ENCODE data around the gene TMTC1. TPM values are rescaled to one million over a fixed set of nuclear protein-coding genes. Genes with fewer than 3 reads are reported as not detected.
"Not testable (repeated sequence)": the region's sequence is repeated elsewhere in the genome, so short reads cannot be mapped to it uniquely, and the experiment has no call there.

The TMTC1 gene
- total and polyA plus RNA-seq, 2 donors = 24.8 to 30.3 TPM

DNA sequence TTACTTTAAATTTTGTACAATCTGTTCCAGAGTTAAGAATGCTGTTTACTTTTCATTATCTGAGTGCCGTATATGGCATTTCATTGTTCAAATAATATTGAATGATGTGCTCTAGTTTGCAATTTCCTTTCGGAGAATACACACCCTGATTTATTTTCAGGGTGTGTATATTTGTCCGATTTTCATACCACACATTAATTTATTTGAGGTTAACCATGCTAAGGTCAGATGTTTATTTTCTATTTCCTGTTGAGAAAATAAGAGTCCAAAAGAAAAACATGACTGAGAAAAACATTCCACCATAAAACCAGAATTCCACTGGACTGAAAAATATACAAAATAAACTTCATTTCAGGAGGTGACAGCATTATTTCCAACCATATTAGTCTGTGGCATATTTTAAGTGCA, 222.1 kb downstream of the TMTC1 start:
- DNase-seq (ENCODE audit: extremely low spot score) = no peak
- WGBS = 44% methylated on average over 3 of the region's 3 CpGs
- no peak overlapping the region for H3K27ac ChIP-seq (ENCODE audit: low read depth)
- no peaks in the 10 kb centered on the region for H3K36me3 ChIP-seq (ENCODE audit: insufficient read depth)
- H3K4me1 ChIP-seq (ENCODE audit: insufficient read depth) = no peaks in the 10 kb centered on the region
- no peak overlapping the region for H3K4me3 ChIP-seq (ENCODE audit: low read depth, low read length)

GRCh38 chr12:29559198-29559597, 224.5 kb downstream of the TMTC1 start:
- DNase-seq (ENCODE audit: extremely low spot score) = no peak
- 67% methylated on average over 4 of the region's 4 CpGs for WGBS
- H3K27ac ChIP-seq (ENCODE audit: low read depth) = peak overlapping the region; percentile 48
- H3K4me1 ChIP-seq (ENCODE audit: insufficient read depth) = no peaks in the 10 kb centered on the region
- H3K36me3 ChIP-seq (ENCODE audit: insufficient read depth) = peaks cover 1% of the 10 kb centered on the region
- H3K4me3 ChIP-seq (ENCODE audit: low read depth, low read length) = no peak overlapping the region

DNA sequence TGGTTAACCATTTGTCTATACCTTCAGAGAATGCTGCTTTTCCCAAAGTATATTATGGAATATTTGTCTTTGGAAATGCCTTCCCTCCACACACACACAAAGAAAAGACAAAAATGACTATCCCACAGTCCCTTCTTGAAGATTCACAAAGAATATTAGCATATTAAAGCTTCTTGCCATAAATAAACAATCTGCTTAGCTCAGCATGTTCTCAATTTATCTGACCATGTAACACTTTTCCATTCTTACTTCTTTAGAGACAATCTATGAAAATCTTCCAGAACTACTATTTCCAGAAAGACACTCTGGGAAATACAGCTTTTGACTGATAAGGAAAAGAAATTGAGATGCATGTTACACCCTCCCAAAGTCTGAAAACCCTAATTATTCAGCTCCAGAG, 227.4 kb downstream of the TMTC1 start:
- Histone ChIP-seq H3K27ac (ENCODE audit: low read depth) (no peak overlapping the region), H3K4me3 (ENCODE audit: low read depth, low read length) (no peak overlapping the region), H3K36me3 (ENCODE audit: insufficient read depth) (peaks cover 1% of the 10 kb centered on the region), H3K4me1 (ENCODE audit: insufficient read depth) (no peaks in the 10 kb centered on the region)
- DNase-seq (ENCODE audit: extremely low spot score) = no peak

DNA sequence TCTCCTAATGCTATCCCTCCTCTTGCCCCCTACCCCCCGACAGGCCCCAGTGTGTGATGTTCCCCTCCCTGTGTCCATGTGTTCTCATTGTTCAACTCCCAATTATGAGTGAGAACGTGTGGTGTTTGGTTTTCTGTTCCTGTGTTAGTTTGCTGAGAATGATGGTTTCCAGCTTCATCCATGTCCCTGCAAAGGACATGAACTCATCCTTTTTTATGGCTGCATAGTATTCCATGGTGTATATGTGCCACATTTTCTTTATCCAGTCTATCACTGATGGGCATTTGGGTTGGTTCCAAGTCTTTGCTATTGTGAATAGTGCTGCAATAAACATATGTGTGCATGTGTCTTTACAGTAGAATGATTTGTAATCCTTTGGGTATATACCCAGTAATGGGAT, 228.3 kb downstream of the TMTC1 start:
- DNase-seq (ENCODE audit: extremely low spot score); H3K36me3 ChIP-seq (ENCODE audit: insufficient read depth); H3K27ac ChIP-seq (ENCODE audit: low read depth); H3K4me3 ChIP-seq (ENCODE audit: low read depth, low read length); H3K4me1 ChIP-seq (ENCODE audit: insufficient read depth): not testable (repeated sequence)
- 97% methylated on average over 2 of the region's 2 CpGs for WGBS

GRCh38 chr12:29552994-29553748, 230.6 kb downstream of the TMTC1 start:
- H3K4me1 ChIP-seq (ENCODE audit: insufficient read depth) = no peaks in the 10 kb centered on the region
- H3K27ac ChIP-seq (ENCODE audit: low read depth) = no peak overlapping the region
- WGBS = 44% methylated on average over 3 of the region's 3 CpGs

DNA sequence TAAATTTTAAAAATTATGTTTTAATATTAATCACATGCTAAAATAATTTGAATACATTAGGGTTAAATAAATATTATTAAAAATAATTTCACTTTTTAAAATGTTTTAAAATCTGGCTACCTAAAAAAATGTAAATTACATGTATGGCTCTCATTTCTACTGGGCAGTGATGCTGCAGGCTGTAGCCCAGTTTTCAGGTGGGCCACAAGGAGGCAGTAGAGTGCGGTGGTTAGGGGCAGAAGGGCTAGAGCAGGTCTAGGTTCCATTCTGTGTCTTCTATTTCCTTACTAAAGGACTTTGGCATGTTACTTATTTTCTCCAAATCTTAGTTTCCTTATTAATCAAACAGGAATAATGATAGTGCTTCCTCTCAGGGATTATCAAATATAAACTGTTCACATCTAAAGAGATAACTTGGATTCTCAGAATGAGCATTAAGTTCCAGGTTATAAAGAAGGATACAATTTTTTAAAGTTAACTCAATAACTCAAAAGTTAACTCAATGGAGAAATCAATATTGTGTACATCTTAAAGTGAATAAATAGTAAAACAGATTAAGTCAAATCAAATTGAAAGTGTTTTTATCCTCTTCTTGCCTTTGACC, 231.3 kb downstream of the TMTC1 start:
- 25% methylated on average over 1 of the region's 1 CpG for WGBS
- DNase-seq (ENCODE audit: extremely low spot score) = no peak
- H3K27ac ChIP-seq (ENCODE audit: low read depth) = no peak overlapping the region

More at GRCh38 chr12:29552994-29553748, 230.6 kb downstream of the TMTC1 start:
- peaks cover 1% of the 10 kb centered on the region for H3K36me3 ChIP-seq (ENCODE audit: insufficient read depth)
- no peak overlapping the region for H3K4me3 ChIP-seq (ENCODE audit: low read depth, low read length)
- no peak for DNase-seq (ENCODE audit: extremely low spot score)

DNA sequence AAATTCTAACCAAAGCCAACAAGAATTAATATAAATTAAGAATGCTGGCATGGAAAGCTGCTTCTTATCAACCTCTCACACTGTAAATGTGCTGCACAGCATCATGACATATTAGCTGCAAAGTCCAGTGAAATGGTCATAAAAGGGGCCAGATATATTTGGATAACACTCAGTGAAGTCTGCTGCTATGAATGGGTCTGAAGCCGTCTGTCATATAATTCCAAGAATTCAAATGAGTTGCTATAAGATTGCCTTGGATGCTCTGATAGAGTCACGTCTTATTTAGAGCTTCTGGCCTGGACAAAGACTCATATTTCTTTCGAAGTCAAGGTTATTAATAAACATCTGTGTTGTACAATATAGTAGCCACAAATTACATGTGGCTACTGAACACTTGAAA, 231.9 kb downstream of the TMTC1 start:
- WGBS = 37% methylated on average over 3 of the region's 3 CpGs
- H3K4me3 ChIP-seq (ENCODE audit: low read depth, low read length) = no peak overlapping the region
- H3K36me3 ChIP-seq (ENCODE audit: insufficient read depth) = peaks cover 1% of the 10 kb centered on the region

More for the DNA sequence above, 231.3 kb downstream of the TMTC1 start:
- Histone ChIP-seq H3K4me3 (ENCODE audit: low read depth, low read length) (no peak overlapping the region), H3K4me1 (ENCODE audit: insufficient read depth) (no peaks in the 10 kb centered on the region), H3K36me3 (ENCODE audit: insufficient read depth) (peaks cover 1% of the 10 kb centered on the region)

DNA sequence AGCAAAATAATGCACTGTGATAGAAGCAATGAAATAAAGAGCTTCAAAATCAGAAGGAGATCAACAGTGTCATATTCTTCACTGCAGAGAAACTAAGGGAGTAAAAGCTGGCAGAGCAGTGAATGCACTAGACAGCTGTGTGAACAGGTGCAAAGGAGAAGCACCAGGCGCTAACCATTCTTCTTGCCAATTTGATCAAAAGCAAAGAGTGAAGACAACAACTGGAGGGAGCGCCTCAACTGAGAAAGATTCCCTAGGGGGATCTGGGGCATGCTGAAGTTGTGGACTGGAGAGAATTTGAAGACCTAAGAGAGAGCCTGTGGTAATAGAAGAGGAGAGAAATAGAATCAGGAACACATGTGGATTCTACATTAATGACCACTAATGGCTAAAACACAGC, 235.9 kb downstream of the TMTC1 start:
- H3K4me1 ChIP-seq (ENCODE audit: insufficient read depth) = no peaks in the 10 kb centered on the region
- no peak overlapping the region for H3K27ac ChIP-seq (ENCODE audit: low read depth)
- no peaks in the 10 kb centered on the region for H3K36me3 ChIP-seq (ENCODE audit: insufficient read depth)
- no peak for DNase-seq (ENCODE audit: extremely low spot score)
- no peak overlapping the region for H3K4me3 ChIP-seq (ENCODE audit: low read depth, low read length)
- WGBS = 98% methylated on average over 2 of the region's 2 CpGs

More for the DNA sequence above, 231.9 kb downstream of the TMTC1 start:
- Histone ChIP-seq H3K27ac (ENCODE audit: low read depth) (no peak overlapping the region), H3K4me1 (ENCODE audit: insufficient read depth) (no peaks in the 10 kb centered on the region)
- no peak for DNase-seq (ENCODE audit: extremely low spot score)

DNA sequence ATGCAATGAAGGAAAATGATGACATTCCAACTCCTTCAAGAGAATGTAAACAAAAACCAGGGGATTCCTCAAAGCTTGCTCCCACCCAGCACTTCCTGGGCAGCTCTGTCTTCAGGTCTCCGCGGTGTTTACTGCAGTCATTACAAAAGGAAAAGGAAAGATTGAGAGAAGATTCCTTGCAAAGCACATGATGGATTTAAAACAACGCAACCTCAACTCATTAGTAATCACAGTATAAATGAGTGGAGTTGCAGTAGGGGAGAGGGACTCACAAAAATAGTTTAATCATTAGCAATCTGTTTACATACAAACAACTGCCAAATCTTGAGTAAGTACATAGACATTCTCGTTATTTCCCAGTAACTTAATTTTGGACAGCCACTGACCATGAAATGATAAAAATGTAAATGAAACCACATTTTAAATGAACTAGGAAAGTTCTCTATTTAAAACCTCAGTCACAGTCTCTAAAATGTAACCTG, 236.6 kb downstream of the TMTC1 start:
- Histone ChIP-seq H3K36me3 (ENCODE audit: insufficient read depth) (no peaks in the 10 kb centered on the region), H3K4me3 (ENCODE audit: low read depth, low read length) (no peak overlapping the region), H3K27ac (ENCODE audit: low read depth) (no peak overlapping the region), H3K4me1 (ENCODE audit: insufficient read depth) (no peaks in the 10 kb centered on the region)
- no peak for DNase-seq (ENCODE audit: extremely low spot score)
- 43% methylated on average over 4 of the region's 4 CpGs for WGBS

- Histone ChIP-seq H3K36me3 (ENCODE audit: insufficient read depth) (no peaks in the 10 kb centered on the region), H3K4me1 (ENCODE audit: insufficient read depth) (no peaks in the 10 kb centered on the region), H3K4me3 (ENCODE audit: low read depth, low read length) (no peak overlapping the region), H3K27ac (ENCODE audit: low read depth) (no peak overlapping the region)
- no peak for DNase-seq (ENCODE audit: extremely low spot score)
- 90% methylated on average over 2 of the region's 2 CpGs for WGBS
These were observed 237.7 kb downstream of the TMTC1 start for GRCh38 chr12:29546000-29546399.

DNA sequence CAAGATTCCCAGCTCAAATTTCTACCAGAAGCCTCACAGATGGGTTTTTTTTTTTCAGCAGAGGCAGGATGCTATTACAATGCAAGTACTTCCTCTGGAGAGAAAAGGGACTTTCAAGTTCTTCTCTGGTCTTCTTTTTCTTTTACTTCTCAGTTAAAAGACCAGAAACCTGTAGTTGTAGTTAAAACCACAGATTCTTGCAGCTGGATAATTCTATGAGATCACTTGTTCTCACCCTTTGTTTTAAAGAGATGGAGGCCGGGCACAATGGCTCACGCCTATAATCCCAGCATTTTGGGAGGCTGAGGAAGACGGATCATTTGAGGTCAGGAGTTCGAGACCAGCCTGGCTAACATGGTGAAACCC, 238.7 kb downstream of the TMTC1 start:
- Histone ChIP-seq H3K36me3 (ENCODE audit: insufficient read depth) (no peaks in the 10 kb centered on the region), H3K27ac (ENCODE audit: low read depth) (no peak overlapping the region), H3K4me3 (ENCODE audit: low read depth, low read length) (no peak overlapping the region), H3K4me1 (ENCODE audit: insufficient read depth) (no peaks in the 10 kb centered on the region)
- 92% methylated on average over 4 of the region's 4 CpGs for WGBS
- DNase-seq (ENCODE audit: extremely low spot score) = no peak

- no peak overlapping the region for H3K27ac ChIP-seq (ENCODE audit: low read depth)
- H3K4me1 ChIP-seq (ENCODE audit: insufficient read depth) = no peaks in the 10 kb centered on the region
- DNase-seq (ENCODE audit: extremely low spot score) = no peak
- no peaks in the 10 kb centered on the region for H3K36me3 ChIP-seq (ENCODE audit: insufficient read depth)
- 87% methylated on average over 6 of the region's 6 CpGs for WGBS
- H3K4me3 ChIP-seq (ENCODE audit: low read depth, low read length) = no peak overlapping the region
These were observed 239.2 kb downstream of the TMTC1 start for GRCh38 chr12:29544428-29545101.

- Histone ChIP-seq H3K4me1 (ENCODE audit: insufficient read depth) (no peaks in the 10 kb centered on the region), H3K27ac (ENCODE audit: low read depth) (no peak overlapping the region), H3K36me3 (ENCODE audit: insufficient read depth) (no peaks in the 10 kb centered on the region), H3K4me3 (ENCODE audit: low read depth, low read length) (no peak overlapping the region)
- DNase-seq (ENCODE audit: extremely low spot score) = no peak
- 51% methylated on average over 4 of the region's 4 CpGs for WGBS
These were observed 240.7 kb downstream of the TMTC1 start for GRCh38 chr12:29543036-29543435.

DNA sequence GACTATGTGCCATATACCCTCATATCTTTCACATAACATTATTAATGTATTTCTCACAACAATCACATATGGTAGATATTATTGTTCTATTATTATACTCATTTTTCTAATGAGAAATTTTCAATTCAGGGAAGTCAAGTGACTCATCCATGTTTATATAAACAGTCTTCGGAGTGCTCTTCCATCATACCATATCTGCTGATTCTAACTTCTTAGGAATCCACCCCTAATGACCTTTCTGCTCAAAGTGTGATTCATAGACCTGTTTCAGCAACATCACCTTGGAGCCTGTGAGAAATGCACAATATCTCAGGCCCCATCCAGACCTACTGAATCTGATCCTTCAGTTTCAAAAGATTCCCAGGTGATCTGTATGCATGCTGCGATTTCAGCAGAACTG, 246.4 kb downstream of the TMTC1 start:
- no peak for DNase-seq (ENCODE audit: extremely low spot score)
- no peaks in the 10 kb centered on the region for H3K4me1 ChIP-seq (ENCODE audit: insufficient read depth)
- no peak overlapping the region for H3K4me3 ChIP-seq (ENCODE audit: low read depth, low read length)
- no peaks in the 10 kb centered on the region for H3K36me3 ChIP-seq (ENCODE audit: insufficient read depth)
- WGBS = 63% methylated on average over 2 of the region's 2 CpGs
- no peak overlapping the region for H3K27ac ChIP-seq (ENCODE audit: low read depth)
